IPS-NIHi7 (cell line): ENCODE measurements around the gene YIF1A.
A peak's percentile ranks its signal among the peaks of the same experiment; 100 is the strongest.
"Not testable (repeated sequence)": the region's sequence is repeated elsewhere in the genome, so short reads cannot be mapped to it uniquely, and the experiment has no call there.

Experiments used
- DNase-seq: peaks from one replicate; pipeline ENCODE4 v3.0.0; 2012; ENCODE audit warnings: mixed read lengths; ENCODE audit errors: extremely low spot score

Gene YIF1A

DNA sequence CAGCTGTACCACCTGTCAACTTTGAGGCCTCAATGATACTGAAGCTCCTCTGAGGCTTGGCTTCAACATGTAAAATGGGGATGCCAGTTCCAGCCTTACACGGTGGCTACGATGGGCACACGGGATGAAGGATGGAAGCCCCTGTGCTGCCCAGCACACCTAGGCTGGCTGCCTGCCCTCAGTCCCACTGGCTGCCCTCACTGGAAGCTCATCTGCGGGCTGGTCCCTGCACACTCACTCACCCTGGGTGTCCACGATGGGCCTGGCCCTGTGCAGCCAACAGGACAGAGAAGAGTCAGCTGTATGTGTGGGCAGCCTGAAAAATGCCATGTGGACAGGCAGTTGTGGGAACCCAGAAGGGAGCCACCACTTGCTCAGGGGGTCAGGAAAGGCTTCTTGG is 2.2 kb downstream of the YIF1A start:
- DNase-seq: no peak

DNA sequence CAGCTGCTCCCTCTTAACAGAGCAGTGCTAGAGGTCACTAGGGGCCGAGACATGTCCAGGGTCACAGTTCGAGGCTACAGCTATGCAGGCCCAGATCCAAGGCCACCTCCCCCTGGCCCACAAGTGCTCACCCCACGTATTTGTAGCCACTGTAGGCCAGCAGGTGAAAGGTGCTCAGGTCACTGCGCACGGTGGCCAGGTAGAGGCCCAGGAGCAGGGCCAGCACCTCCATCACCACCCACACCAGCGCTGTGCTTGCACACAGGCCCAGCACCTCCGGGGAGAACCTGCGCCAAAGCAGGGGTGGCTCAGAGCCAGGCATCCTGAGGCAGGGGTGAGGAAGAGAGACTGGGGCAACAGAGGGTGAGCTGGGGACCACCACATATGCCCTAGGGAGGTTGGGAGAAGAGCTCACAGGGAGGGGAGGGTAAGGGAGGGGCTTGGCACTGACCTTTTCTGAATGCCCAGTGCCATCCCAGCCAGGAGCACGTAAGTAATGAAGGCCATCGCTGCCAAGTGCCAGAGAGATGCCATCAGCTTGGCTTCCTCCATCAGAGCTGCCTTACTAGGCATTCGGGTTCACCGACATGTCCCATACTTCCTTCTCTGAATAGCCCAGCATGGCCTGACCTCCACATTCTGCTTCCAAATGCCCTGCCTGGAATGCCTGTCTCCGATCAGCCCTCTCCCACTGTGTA is 3.5 kb downstream of the YIF1A start:
- no peak for DNase-seq

DNA sequence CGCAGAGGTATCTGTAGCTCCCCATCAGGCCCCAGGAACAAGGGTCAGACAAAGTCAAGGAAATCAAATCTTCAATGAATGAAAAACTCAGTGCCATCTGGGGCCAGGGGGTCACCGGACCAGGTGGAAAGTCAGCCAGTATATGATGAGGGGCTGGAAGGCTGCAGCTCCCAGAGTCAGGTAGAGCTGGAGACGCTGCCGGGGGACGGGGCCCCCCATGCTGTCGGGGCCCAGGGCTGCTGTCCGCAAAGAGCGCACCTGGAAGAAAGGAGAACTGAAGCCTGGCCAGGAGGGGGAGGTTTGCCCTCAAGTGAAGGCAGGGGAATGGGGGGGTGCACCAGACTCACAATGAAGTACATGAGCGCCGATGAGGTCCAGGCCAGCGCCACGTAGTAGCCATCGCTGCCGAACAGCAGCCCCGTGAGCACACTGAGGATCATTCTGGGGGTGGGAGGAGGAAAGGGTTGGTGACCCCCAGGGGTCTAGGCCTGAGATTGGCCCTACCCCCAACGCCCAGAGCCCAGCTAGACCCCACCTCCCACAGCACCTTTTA is 4.3 kb downstream of the YIF1A start:
- no peak for DNase-seq

DNA sequence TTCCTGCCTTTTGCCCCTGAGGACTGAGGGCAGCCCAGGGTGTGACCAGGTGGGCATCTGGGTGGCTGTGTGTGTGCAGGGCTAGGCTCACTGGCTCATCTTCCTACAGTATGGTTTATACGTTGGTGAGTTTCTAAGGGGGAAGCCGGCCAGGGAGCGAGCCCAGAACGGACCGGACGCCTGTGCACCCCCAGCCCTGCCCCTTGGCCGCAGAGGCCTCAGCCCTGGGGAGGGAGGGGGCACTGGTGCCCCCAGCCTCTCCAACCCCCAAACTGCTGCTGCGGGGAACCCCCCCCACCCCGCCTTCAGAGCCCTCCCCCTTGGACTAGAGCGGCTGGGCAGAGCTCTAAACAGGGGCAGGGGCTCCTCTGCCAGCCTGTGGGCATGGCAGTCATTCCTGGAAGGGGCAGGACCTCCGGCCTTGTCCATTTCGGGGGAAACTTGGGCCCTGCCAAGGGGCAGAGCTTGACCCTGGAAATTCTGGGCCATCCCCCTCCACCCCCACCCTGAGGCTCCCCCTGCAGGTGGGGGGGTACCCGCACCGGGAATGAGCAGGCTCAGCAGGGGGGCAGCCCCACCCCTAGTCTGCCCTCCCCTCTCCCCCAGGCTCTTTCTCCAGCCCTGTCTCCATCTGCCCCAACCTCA is 5.4 kb downstream of the YIF1A start:
- no peak for DNase-seq

DNA sequence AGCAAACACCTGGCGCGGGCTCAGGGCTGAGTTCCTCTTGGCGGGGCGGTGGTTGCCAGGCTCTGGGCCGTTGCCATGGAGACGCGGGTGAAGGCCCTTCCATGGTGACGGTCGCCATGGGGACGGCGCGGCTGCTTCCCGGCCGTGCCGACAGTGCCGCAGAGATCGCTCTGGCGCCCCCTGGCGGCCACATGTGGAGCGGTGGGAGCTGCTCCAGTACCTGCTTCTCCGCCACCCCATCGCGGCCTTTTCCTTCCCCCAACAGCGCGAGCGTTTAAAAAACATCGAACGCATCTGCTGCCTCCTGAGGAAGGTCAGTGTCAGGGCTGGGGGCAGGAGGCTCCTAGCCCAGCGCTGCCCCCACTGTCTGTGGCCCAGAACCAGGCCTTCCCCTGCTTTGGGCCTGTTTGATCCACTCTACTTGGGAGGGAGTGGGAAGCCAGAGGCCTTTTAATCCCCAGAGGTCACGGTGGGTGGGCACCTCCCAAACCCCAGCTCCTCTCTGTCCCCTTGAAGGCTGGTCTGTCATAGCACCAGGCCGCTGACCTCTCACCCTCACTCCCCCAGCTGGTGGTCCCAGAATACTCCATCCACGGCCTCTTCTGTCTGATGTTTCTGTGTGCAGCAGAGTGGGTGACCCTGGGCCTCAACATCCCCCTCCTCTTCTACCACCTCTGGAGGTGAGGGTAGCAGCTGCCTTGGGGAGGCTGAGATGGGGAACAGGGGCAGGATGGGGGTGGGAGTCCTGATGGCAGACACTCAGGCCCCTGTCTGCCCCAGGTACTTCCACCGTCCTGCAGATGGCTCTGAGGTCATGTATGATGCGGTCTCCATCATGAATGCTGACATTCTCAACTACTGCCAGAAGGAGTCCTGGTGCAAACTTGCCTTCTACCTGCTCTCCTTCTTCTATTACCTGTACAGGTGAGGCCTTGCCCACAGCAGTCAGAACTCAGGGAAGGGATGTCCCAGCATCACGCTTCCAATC is 6.2 kb downstream of the YIF1A start:
- peak; percentile 96 for DNase-seq

DNA sequence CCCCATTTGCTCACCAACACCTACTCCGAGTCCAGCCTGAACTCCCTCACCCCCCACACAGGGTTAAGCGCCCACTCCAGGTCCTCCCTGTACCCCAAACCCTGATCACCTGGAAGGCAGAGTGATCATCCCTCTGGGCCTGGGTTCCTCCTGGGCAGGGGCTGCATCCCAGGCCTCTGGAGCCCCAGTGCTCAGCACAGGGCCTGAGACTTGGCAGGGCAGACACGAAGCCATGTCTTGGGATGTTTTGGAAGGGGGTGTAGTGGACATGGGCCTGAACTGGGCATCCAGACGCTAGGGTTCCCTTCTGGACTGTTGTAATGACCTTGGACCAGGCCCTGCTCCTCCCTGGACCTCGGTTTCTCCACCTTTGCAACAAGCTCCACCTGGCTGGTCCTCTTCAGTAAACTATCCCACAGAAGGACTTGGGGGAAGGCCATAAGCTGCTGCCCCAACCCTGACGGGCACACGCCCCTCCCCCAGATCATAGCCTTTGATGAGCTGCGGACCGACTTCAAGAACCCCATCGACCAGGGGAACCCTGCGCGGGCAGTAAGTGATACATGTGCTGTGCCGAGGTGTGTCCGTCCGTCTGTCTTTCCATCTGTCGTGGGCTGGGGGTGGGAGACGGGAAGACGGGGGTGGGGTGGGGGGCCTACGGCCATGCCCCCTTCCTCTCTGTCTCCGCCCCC is 7.0 kb downstream of the YIF1A start:
- no peak for DNase-seq

DNA sequence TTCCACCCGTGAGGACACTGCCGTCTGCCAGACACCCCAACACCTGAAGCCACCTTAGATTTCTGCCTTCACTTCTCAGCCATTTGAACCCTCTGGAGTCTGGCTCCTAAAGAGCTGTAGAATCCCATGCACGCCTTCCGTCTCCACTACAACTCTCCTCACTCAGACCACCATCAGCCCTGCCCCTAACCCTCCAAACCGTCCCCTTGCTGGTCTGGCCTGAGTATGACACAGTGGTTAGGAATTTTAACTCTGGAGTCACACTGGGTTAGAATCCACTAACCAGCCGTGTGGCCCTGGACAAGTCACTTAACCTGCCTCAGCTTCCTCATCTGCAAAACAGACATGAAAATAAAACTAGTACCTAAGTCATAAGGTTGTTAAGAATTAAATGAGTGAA is 7.9 kb downstream of the YIF1A start:
- no peak for DNase-seq

DNA sequence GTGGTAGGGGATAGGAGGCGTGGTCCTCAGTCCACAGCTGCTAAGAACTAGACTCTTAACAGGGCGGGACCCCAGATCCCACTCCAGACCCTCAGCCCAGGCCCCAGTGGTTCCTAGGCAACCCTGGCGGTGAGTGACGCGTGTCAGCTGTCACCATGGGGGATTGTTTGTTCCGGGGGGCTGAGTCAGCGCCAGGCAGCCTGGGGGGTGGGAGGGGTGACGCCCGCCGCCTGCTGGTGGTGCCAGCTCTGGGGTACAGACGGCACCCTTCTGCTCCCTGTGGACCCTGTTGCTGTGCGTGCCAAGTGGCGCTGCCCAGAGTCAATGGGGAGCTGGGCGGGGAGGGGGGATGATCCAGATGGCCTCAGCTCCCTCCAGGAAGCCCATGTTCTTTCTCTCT is 8.5 kb downstream of the YIF1A start:
- DNase-seq: no peak

DNA sequence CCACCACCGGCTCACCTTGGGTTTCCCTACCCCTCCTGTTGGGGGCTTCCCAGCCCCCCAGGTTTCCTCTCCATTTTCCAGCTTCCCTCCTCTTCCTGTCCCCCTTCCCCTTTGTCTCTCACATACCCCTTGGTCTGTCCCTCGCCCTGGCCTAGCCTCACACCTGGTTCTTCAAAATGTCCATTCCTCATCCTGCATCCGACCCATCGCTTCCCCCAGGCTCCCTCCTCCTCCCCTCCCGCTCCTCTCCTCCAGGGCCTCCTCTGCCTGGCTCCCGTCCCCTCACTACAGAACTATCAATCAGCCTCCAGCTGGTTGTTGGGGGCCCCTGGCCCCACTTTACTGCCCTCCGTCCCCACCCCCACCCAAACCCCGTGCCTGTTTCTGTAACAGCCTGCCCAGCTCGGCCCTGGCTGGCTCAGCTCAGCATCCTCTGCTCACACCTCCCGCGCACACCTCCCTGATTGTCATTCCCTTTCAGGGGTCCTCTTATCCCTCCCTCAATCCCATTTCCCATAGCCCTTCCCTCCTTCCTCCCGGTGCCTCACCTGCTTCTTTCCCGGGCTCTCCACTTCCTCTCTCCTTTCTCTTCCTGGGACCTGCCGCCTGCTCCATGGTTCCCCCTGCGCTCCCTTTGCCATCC is 9.7 kb downstream of the YIF1A start:
- DNase-seq: no peak

DNA sequence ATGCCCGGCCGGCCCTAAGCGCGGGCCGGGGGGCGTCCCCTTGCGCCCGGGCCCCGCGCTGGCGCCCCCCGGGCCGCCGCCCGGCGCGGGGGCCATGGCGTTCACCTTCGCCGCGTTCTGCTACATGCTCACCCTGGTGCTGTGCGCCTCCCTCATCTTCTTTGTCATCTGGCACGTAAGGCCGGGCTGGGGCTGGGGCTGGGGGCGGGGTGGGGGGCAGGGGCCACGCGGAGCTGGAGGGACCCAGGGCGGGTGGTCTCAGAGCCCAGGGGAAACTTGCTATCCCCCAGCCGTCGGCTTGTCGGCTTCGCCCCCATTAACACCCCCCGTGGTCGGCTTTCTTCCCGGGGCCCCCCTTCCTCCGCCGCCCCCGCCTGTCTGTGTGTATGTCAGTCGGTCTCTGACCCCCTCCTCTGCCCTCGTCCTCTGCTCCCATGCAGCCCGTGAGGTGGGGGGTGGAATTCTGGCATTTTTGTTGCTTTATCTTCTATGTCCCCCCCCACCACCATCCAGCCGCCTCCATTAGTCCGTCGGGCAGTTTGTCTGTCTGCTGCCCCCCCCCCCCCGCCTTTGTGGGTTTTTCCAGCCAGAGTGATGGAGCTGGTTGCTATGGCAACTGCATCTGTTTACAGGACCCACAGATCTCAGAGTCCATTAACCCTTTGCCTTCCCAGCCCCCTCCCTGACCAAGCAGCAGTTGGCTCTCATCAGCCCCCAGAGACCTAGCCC is 10.4 kb downstream of the YIF1A start:
- DNase-seq: no peak

DNA sequence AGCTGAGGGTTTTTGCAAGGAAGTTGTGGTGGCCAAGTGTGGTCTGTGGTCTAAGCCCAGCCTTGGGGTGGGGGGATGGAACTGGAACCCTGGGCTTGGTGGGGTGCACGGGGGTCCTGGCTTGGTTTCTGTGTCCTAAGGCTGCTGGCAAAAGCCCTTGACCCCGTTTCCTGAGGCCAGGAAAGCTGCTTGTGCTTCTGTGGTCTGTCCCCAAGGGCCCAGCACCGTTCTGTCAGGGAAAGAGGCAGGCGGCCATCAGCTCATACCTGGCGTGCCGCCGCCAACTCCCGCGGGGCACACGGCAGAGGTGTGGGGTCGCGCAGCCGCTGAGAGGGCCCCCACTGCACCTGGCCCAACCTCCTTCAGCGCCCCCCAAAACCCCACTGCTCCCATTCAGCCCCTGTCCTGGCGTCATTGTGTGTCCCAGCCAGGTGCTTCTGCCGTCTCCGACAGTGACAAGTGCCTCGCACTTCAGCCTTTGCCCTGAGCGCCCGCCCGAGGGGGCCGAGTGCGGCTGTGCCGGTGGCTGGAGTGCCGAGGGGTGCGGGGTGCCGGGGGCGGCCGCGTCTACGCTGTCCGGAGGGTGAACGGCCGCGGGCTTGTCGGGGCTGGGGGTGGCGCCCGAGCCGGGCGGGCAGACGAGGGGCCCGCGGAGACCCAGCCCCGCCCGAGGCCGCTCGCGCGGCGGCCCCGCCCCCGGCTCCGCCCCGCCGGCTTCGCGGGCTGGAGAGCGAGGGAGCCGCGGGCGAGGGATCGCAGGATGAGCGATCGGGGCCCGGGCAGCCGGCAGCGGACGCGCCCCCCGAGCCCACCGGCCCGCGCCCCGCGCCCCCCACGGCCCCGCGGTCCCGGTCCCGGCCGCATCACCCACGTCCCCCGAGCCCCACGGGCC is 11.2 kb downstream of the YIF1A start, which contains the start of gene CNIH2:
Gene CNIH2 (plus strand): TSS at position 705 of the 892 bp plus-strand sequence. CDS start 282 bp downstream, outside the sequence.
- DNase-seq: peak; percentile 77

DNA sequence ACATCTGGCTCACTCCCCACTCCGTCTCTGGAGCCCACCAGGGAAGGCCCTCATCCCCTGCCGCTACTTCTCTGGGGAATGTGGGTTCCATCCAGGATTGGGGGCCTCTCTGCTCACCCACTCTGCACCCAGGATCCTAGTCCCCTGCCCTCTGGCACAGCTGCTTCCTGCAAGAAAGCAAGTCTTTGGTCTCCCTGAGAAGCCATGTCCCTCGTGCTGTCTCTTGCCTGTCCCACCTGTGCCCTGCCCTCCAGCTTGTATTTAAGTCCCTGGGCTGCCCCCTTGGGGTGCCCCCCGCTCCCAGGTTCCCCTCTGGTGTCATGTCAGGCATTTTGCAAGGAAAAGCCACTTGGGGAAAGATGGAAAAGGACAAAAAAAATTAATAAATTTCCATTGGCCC is 11.9 kb downstream of the YIF1A start:
- DNase-seq: not testable (repeated sequence)

DNA sequence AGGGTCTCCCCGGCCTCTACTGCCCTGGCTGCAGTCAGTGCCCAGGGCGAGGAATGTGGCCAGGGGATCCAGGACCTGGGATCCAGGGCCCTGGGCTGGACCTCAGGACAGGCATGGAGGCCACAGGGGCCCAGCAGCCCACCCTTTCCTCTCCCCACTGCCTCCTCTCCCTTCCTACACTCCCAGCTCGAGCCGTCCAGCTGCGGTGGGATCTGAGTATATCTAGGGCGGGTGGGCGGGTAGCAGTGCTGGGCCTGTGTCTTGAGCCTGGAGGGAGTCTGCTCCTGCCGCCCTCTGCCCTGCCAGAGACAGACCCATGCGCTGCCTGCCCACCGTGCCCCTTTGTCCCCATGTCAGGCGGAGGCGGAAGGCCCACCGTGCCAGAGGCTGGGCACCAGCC is 12.3 kb downstream of the YIF1A start:
- not testable (repeated sequence) for DNase-seq

DNA sequence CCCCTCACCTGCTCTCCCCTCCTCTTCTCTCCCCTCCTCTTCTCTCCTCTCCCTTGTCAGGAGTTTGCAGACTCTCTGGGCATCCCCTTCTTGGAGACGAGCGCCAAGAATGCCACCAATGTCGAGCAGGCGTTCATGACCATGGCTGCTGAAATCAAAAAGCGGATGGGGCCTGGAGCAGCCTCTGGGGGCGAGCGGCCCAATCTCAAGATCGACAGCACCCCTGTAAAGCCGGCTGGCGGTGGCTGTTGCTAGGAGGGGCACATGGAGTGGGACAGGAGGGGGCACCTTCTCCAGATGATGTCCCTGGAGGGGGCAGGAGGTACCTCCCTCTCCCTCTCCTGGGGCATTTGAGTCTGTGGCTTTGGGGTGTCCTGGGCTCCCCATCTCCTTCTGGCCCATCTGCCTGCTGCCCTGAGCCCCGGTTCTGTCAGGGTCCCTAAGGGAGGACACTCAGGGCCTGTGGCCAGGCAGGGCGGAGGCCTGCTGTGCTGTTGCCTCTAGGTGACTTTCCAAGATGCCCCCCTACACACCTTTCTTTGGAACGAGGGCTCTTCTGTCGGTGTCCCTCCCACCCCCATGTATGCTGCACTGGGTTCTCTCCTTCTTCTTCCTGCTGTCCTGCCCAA is 12.8 kb downstream of the YIF1A start:
- DNase-seq: no peak

DNA sequence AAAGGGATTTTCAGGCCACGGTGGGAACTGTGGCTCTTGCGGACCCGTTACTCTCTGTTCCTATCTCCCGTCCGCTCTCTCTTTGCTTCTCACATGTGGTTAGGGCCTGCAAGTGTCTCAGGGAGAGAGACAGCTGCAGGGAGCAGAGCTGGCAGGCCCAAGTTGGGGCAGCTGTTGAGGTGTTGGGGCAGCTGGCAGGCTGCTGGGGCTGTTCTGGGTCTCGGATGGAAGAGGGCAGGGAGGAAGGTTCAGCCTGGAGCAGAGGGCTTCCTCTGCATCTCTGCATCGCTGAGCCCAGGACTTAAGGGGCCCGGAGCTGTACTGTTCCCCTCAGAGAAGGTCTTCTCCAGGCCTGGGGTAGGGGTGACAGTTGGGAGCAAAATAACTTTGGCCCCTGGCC is 13.5 kb downstream of the YIF1A start:
- DNase-seq: no peak

DNA sequence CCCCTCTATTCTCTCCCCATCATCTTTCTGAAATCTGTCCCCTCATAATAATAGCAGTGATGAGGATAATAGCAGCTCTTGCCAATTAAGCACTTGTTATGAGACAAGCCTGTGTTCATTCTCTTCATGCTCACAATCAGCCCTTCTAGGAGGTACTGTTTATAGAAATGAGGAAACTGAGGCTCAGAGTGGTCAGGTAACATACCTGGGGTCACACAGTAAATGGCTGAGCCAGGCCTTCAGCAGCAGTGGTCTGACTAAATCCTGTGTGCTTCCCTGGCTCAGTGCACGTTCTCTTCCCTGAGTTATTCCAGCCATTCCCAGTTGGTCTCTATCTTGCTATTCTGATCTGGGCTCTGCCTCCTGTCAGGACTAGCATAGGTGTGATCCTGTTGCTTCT is 14.7 kb downstream of the YIF1A start:
- no peak for DNase-seq

DNA sequence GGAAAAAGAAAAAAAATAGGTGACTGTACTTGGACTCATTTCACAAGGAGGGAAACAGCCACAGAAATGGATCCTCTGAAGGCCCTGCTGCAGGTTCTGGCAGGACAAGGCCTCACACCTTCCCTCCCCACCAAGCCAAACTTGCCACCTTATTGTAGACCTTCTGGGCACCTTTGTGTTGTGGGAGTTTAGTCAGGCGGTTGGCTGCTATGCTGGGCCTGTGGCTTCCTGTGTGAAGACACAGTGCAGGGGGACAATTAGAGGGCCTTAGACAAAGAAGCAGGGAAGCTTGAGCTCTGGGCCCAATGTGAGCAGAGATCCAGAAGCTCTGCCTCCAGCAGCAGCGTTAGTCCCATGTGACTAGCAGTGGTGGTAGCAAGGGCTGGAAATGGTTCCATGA is 16.3 kb downstream of the YIF1A start:
- no peak for DNase-seq

DNA sequence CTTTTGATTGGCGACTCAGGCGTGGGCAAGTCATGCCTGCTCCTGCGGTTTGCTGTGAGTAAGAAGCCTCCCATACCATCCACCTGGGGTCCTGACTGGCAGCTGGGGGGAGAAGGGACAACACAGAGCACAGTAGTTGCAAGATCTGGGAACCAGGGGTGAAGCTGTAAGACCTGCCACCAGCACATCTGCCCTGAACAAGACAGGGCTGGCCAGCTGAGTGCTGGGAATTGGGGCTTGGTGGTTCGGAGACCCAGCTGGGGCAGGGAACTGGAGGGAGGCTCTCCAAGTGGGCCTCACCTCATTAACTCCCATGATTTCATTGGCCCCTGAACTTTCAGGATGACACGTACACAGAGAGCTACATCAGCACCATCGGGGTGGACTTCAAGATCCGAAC is 17.1 kb downstream of the YIF1A start:
- DNase-seq: no peak
